Measurements from ENCODE around the gene GALNT17.

The GALNT17 gene

GRCh38 chr7:71285571-71286145, 153.7 kb downstream of the GALNT17 start:
- no peak for DNase-seq (ENCODE audit: low read depth)

DNA sequence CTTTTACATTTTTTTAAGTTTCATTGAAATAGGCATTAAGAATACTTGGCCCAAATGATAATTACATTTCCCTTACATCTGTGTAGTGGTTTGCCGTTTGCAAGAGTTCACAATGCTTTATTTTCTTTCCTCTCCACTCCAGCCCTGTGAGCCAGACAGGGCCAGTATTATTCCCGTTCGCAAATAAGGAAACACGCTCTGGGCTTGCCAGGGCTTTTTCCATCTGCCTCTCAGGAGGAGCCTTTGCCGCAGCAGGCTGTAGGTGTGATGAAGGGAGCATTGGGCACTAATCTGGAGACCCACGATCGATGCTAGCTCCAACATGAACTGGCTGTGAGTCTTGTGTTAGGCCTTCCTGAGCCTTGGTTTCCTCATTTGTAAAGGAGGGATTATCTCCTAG, 154.4 kb downstream of the GALNT17 start:
- no peak for DNase-seq (ENCODE audit: low read depth)

GRCh38 chr7:71286924-71287323, 155.0 kb downstream of the GALNT17 start:
- no peak for DNase-seq (ENCODE audit: low read depth)

DNA sequence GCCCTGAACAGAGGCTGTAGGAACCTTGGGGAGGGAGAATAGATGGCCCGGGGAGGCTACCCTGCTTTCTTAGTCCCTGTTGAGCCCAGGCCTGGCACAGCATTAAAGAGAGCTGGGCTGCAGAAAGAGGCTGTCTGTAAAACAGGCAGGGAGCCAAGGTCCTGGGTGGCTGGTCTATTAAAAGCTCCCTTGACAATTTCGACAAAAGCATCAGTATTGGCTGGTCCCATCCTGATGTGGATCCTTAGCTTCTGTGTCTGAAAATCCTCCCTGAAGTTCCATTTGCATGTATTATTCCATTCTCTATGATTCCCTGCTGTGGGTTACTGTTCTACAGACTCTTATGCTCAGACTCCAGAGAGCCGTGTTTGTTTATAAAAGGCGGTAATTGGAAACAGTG, 158.5 kb downstream of the GALNT17 start:
- DNase-seq (ENCODE audit: low read depth) = no peak

- DNase-seq (ENCODE audit: low read depth) = no peak
Measured at GRCh38 chr7:71298378-71298777, 166.4 kb downstream of the GALNT17 start.

DNA sequence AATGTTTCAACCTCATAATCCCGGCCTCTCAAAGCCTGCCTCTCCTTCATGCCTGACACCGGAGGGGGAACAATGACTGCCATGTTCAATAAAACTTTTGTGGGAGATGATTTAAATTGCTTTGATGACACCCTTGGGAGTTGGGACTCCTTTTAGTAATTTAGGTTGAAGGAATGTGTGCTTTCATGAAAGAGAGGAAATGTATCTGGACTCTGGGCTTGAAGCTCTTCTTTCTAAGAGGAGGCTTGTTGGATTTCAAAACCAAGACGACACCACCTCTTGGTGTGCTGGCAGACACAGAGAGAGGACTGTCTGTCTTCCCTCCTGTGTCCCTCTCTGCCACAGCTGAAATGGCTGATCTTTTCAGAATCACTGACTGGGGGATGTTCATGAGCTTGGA, 168.1 kb downstream of the GALNT17 start:
- DNase-seq (ENCODE audit: low read depth) = no peak

GRCh38 chr7:71300603-71301002, 168.7 kb downstream of the GALNT17 start:
- no peak for DNase-seq (ENCODE audit: low read depth)

- DNase-seq (ENCODE audit: low read depth) = no peak
Measured at GRCh38 chr7:71301167-71301566, 169.2 kb downstream of the GALNT17 start.

- no peak for DNase-seq (ENCODE audit: low read depth)
Measured at GRCh38 chr7:71303566-71303965, 171.6 kb downstream of the GALNT17 start.

DNA sequence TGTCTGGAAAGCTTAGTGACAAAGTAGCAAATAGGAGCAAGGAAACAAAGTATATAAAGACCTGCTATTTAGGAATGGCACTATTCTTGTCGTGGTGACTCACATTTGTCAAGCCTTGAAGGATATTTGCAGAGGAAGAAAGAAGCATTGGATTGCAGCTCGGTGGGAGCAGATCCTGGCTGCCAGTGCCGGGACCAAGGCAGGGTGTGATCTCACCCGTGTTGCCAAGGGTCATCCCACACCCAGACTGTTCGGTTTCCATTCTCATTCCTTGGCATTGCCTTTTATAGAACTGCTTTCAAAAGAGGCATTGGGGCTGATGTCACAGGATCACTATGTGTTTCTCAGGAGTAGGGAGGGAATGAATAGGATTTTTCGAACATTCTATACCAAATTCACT, 176.2 kb downstream of the GALNT17 start:
- no peak for DNase-seq (ENCODE audit: low read depth)

DNA sequence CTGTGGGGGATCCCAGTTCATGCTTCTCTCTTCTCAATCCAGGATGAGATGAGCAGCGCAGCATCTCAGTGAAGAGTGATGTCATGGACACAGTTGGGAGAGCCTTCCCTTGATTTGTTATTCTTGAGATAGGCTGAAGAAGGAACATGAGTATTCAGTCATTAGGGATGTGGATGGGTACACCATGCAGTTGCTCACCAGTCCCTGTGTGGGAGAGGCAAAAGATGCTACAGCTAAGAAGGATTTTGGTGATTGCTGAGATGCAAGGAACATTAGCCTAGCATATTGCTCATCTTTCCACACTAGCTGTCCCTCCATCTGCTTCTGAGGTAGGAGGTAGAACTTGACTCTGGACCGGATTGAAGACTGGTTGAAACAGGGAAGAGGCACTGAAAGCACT, 179.6 kb downstream of the GALNT17 start:
- no peak for DNase-seq (ENCODE audit: low read depth)

- no peak for DNase-seq (ENCODE audit: low read depth)
Measured at GRCh38 chr7:71312755-71313490, 181.0 kb downstream of the GALNT17 start.

DNA sequence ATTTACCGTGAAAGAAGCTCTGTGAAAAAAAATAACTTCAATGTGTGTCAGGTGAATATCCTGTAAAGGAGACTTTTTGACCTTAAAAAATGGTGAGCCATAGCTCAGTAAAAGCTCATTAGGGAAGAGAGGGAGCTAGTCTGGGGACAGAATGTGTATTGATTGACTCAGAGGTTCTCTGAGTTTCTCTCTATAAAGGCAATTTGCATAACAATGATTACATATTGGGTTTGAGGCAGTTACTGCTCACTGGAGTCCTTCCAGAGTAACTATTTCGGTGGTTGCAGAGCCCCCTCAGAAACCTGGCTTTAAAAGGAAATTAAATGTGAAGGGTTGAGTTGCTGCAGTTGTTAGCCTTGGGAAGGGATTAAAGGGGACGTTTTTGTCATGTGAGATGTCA, 181.6 kb downstream of the GALNT17 start:
- no peak for DNase-seq (ENCODE audit: low read depth)

DNA sequence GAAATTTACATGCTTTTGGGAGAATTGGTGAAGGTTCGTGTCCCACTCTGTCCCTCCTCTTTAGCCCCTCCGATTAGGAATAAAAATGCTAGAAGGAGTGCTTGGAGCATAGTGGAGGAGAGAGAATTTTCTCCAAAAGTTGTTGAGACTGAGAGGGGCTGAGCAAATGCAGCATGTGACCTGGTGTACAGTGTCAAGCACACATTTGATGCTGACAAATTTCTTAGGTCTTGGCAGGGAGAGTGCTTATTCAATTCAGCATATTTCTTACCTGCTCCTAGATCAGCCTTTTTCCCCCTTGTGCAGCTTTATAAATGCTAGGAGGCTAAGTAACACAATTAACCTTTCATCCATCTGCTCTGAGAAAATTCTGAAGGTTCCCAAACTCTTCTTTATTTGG, 189.0 kb downstream of the GALNT17 start:
- DNase-seq (ENCODE audit: low read depth) = no peak

DNA sequence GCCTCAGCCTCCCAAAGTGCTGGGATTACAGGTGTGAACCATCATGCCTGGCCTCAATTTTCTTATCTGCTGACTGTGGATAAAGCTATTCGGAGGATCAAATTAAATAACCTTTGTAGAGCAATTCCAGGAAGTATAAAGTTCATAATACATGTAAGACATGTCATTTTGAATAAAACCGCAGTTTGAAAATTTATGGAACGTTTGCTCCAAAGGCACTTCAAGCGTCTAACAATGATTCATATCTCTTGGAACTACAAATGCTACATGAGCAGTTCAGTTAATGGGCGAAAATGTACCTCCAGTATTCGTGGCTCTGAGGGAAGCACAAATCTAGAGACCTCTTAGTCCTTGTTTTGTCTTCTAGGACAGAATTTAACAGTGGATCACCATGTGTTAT, 190.3 kb downstream of the GALNT17 start:
- no peak for DNase-seq (ENCODE audit: low read depth)

GRCh38 chr7:71323726-71324125, 191.8 kb downstream of the GALNT17 start:
- no peak for DNase-seq (ENCODE audit: low read depth)

GRCh38 chr7:71325151-71325550, 193.2 kb downstream of the GALNT17 start:
- no peak for DNase-seq (ENCODE audit: low read depth)

GRCh38 chr7:71326595-71326994, 194.7 kb downstream of the GALNT17 start:
- no peak for DNase-seq (ENCODE audit: low read depth)

DNA sequence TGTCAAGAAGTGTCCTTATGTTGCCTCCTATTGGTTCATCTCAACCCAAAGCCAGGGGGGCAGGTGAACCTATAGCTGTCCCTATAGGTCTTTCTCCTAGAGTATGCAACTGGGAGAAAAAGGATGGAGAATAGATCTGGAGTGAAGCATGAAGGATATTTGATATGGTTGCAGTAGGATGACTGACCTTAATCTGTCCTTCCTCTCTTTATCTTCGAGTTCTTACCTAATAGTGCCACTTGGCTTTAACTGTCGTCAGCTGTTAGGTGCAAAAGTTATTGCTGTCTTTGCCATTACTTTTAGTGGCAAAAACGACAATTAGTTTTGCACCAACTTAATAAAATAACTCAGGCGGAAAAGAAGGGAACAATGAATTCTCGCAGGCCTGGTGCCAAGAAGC, 196.0 kb downstream of the GALNT17 start:
- DNase-seq (ENCODE audit: low read depth) = no peak

GRCh38 chr7:71329030-71329660, 197.2 kb downstream of the GALNT17 start:
- no peak for DNase-seq (ENCODE audit: low read depth)

DNA sequence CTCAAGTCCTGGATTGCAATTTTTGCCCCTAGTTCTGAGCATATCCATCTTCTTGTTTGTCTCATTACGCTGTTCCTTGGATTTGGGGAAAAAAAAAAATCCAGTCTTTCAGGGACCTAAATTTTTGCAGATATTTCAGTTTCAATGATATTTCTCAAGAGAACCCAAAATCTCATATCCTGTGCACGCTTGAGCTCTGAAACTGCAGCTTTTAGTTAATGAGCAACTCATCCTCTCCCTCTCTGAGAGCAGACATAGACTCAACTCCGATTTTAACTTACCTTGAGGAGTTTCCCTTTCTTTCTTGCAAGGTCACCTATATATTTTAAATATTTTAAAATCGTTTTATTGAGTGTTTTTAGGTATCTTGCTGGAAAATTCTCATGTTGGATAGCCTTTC, 200.3 kb downstream of the GALNT17 start:
- no peak for DNase-seq (ENCODE audit: low read depth)

DNA sequence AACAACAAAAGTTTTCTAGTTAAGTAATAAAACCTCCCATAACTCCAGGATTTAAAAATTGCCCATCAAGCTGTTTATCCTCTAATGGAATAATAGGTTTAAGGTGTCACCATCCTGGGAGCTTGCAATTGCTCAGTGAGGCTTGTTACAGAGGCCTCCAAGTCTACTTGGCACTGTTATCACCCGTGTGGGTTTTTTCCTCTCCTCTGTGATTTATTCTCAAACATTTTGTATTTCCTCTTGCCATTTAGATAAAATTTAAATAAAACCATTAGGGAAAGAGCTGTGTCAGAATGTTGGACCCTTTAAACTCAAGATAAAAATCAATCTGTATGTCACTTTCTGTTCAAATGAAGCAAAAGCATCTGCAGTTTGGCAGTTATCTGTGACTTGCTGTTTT, 202.6 kb downstream of the GALNT17 start:
- no peak for DNase-seq (ENCODE audit: low read depth)

DNA sequence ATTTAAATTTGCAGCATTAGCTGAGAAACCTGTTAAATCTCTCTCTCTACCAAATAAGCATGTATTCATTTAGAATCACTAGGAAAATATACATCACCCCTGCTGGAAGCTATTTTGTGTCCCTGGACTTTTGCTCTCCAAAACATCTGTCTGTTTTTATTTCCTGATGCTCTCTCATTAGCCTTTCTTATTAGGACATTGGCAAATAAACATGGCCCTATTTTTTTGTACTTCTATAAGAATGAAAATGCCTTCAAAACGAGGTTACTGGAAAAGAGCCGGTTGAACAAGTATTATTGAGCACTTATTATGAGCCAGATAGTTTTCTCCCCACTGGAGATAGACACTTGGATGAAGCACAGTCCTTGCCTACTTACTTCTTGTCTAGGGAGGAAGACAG, 206.9 kb downstream of the GALNT17 start:
- DNase-seq (ENCODE audit: low read depth) = no peak

DNA sequence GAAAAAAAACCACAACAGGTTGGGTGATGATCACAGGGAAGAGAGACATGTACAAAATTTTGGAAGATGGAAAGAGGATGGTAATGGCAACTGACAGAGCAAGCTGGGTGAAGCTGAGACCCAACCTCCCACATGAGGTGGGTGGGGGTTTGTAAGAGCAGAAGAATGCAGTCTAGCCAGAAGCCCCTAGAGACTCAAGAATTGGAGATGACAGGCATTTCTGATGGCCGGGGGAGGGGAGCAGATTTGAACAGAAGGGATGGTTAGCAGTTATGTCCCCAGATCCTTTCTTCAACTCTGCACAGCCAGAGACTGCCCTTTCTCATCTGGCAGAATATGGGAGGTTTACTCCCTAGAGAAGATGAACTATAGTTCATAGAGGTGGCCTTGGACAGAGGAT, 208.0 kb downstream of the GALNT17 start:
- DNase-seq (ENCODE audit: low read depth) = no peak

Measured in stimulated activated CD8-positive, alpha-beta memory T cell treated with anti-CD3 and anti-CD28 coated beads, Interleukin-12 subunit alpha, Interleukin-12 subunit beta, amount 100 ng/mL, for 4 hours (primary cell).